WTC11 (cell line): ENCODE data around the gene ZBTB7C. TPM values are rescaled to one million over a fixed set of nuclear protein-coding genes. Genes with fewer than 3 reads are reported as not detected.

Experiments
- ATAC-seq: fragments of 200-7000 bp; cut with Tn5 transposase; 2 replicates; pipeline ENCODE4 v1.10.0; 2021; ENCODE audit warnings: mild to moderate bottlenecking, moderate library complexity
- CTCF ChIA-PET: fragments of 300-600 bp; sonication (Branson Sonifier 250); formaldehyde crosslinking; loops from one replicate; lab custom pipeline; 2021; ENCODE audit warnings: antibody characterized with exemption; lab: Charles Lee
- POLR2A ChIA-PET: fragments of 350-600 bp; sonication (Branson Sonifier 250); formaldehyde crosslinking; loops from one replicate; lab custom pipeline; 2021; ENCODE audit warnings: antibody characterized with exemption; lab: Charles Lee
- DNase-seq: peaks from one replicate; pipeline ENCODE4 v3.0.0; 2021; ENCODE audit warnings: low spot score
- H3K27ac Mint-ChIP-seq: 2 replicates; pipeline ENCODE4 v1.8.0; 2021; ENCODE audit warnings: mixed read lengths
- H3K27me3 Mint-ChIP-seq: 2 replicates; pipeline ENCODE4 v1.8.0; 2021; ENCODE audit warnings: low read depth, mild to moderate bottlenecking, moderate library complexity, mixed read lengths
- H3K36me3 Mint-ChIP-seq: 2 replicates; pipeline ENCODE4 v1.8.0; 2021; ENCODE audit warnings: mixed read lengths
- H3K4me1 Mint-ChIP-seq: 2 replicates; pipeline ENCODE4 v1.8.0; 2022; ENCODE audit warnings: mixed read lengths
- H3K4me3 Mint-ChIP-seq: 2 replicates; pipeline ENCODE4 v1.8.0; 2021; ENCODE audit warnings: mild to moderate bottlenecking, moderate library complexity, mixed read lengths
- H3K9me3 Mint-ChIP-seq: 2 replicates; pipeline ENCODE4 v1.8.0; 2021; ENCODE audit warnings: mixed read lengths
- ESRRA ChIP-seq: sonication (generic); formaldehyde crosslinking; IDR thresholded peaks from 2 replicates; pipeline ENCODE4 v1.8.1; 2022; ENCODE audit warnings: mild to moderate bottlenecking, missing genetic modification reagents, borderline replicate concordance
- GTF2I ChIP-seq: fragments of 250-450 bp; sonication (Bioruptor Pico); conservative IDR thresholded peaks from 2 replicates; pipeline ENCODE4 v1.4.0; 2021; ENCODE audit warnings: mild to moderate bottlenecking
- NFYB ChIP-seq: sonication (generic); formaldehyde crosslinking; conservative IDR thresholded peaks from 2 replicates; pipeline ENCODE4 v1.8.0; 2022; ENCODE audit warnings: low read depth, missing genetic modification reagents
- NR1H2 ChIP-seq: sonication (generic); formaldehyde crosslinking; IDR thresholded peaks from 2 replicates; pipeline ENCODE4 v1.9.0; 2021; ENCODE audit warnings: mild to moderate bottlenecking, moderate library complexity, missing genetic modification reagents
- OVOL2 ChIP-seq: fragments of 250-450 bp; sonication (Bioruptor Pico); IDR thresholded peaks from 2 replicates; pipeline ENCODE4 v1.9.0; 2021; ENCODE audit warnings: mild to moderate bottlenecking, borderline replicate concordance
- ZNF219 ChIP-seq: sonication (generic); formaldehyde crosslinking; IDR thresholded peaks from 2 replicates; pipeline ENCODE4 v1.8.0; 2023; ENCODE audit warnings: missing genetic modification reagents, mild to moderate bottlenecking, borderline replicate concordance
- ZNF263 ChIP-seq: sonication (generic); formaldehyde crosslinking; IDR thresholded peaks from 2 replicates; pipeline ENCODE4 v1.8.1; 2022; ENCODE audit warnings: low read depth, mild to moderate bottlenecking, moderate library complexity, missing genetic modification reagents
- ZNF317 ChIP-seq: sonication (generic); formaldehyde crosslinking; IDR thresholded peaks from 2 replicates; pipeline ENCODE4 v1.8.1; 2023; ENCODE audit warnings: low read depth, mild to moderate bottlenecking, moderate library complexity, missing genetic modification reagents, borderline replicate concordance
- total RNA-seq: library from RNA; stranded (reverse); gene quantifications from 3 replicates; pipeline ENCODE4 v1.2.3, GENCODE V29; 2021
- TF ChIP-seq, protein P1 (sequence below): sonication (generic); formaldehyde crosslinking; IDR thresholded peaks from 2 replicates; pipeline ENCODE4 v1.8.0; 2022; ENCODE audit warnings: mild to moderate bottlenecking, missing genetic modification reagents
- TF ChIP-seq, protein P2 (sequence below): fragments of 200-600 bp; IDR thresholded peaks from 2 replicates; pipeline ENCODE4 v1.8.0; 2022; ENCODE audit warnings: antibody characterized with exemption
- TF ChIP-seq, protein P3 (sequence below): sonication (generic); formaldehyde crosslinking; IDR thresholded peaks from 2 replicates; pipeline ENCODE4 v1.8.1; 2023; ENCODE audit warnings: mild to moderate bottlenecking, missing genetic modification reagents
- TF ChIP-seq, protein P4 (sequence below): sonication (generic); formaldehyde crosslinking; IDR thresholded peaks from 2 replicates; pipeline ENCODE4 v1.8.1; 2022; ENCODE audit warnings: low read depth, mild to moderate bottlenecking, moderate library complexity, missing genetic modification reagents, borderline replicate concordance

ZBTB7C gene
- total RNA-seq, 1 experiment from 2014 or later = 0.48 TPM

DNA sequence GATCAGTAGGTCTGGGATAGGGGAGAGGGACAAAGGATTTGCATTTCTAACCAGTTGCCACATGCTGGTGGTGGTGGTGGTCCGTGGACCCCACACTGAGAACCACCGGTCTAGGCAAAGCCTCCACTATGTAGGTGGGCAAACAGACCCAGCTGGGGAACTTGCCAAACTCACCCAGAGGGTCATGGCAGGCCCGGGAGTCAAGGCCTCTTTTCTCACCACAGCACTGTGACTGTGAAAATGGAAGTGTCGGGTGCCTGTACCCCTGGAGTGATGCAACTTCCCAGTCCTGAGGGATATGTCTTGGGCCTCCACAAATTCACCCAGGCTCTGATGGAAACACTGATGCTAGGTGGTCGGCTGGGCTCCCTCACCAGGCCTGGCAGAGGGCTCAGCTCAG, 377.5 kb downstream of the ZBTB7C start:
- POLR2A ChIA-PET = no interaction called here
- TF ChIP-seq OVOL2 (CRISPR knock-in tag) (no peak), NFYB (no peak), NR1H2 (no peak), ESRRA (CRISPR knock-in tag) (no peak), ZNF219 (CRISPR knock-in tag) (no peak), ZNF317 (CRISPR knock-in tag) (no peak)
- TF ChIP-seq, protein P1, sequence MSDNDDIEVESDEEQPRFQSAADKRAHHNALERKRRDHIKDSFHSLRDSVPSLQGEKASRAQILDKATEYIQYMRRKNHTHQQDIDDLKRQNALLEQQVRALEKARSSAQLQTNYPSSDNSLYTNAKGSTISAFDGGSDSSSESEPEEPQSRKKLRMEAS (CRISPR knock-in tag) = no peak
- TF ChIP-seq, protein P2, sequence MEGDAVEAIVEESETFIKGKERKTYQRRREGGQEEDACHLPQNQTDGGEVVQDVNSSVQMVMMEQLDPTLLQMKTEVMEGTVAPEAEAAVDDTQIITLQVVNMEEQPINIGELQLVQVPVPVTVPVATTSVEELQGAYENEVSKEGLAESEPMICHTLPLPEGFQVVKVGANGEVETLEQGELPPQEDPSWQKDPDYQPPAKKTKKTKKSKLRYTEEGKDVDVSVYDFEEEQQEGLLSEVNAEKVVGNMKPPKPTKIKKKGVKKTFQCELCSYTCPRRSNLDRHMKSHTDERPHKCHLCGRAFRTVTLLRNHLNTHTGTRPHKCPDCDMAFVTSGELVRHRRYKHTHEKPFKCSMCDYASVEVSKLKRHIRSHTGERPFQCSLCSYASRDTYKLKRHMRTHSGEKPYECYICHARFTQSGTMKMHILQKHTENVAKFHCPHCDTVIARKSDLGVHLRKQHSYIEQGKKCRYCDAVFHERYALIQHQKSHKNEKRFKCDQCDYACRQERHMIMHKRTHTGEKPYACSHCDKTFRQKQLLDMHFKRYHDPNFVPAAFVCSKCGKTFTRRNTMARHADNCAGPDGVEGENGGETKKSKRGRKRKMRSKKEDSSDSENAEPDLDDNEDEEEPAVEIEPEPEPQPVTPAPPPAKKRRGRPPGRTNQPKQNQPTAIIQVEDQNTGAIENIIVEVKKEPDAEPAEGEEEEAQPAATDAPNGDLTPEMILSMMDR = no peak
- TF ChIP-seq, protein P3, sequence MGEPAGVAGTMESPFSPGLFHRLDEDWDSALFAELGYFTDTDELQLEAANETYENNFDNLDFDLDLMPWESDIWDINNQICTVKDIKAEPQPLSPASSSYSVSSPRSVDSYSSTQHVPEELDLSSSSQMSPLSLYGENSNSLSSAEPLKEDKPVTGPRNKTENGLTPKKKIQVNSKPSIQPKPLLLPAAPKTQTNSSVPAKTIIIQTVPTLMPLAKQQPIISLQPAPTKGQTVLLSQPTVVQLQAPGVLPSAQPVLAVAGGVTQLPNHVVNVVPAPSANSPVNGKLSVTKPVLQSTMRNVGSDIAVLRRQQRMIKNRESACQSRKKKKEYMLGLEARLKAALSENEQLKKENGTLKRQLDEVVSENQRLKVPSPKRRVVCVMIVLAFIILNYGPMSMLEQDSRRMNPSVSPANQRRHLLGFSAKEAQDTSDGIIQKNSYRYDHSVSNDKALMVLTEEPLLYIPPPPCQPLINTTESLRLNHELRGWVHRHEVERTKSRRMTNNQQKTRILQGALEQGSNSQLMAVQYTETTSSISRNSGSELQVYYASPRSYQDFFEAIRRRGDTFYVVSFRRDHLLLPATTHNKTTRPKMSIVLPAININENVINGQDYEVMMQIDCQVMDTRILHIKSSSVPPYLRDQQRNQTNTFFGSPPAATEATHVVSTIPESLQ (CRISPR knock-in tag) = no peak
- no peak overlapping the region for H3K27ac Mint-ChIP-seq
- no peak for ATAC-seq
- H3K36me3 Mint-ChIP-seq = no peaks in the 10 kb centered on the region
- CTCF ChIA-PET = interaction anchor here (0.5 to 4.3 kb wide), 13 partner anchors 10 to 427 kb away, joined by 3 to 15 read pairs (median 5); no protein-coding TSS in a partner anchor
- H3K4me1 Mint-ChIP-seq = peaks cover 15% of the 10 kb centered on the region
- no peak overlapping the region for H3K4me3 Mint-ChIP-seq
- H3K9me3 Mint-ChIP-seq = no peaks in the 10 kb centered on the region
- no peak for DNase-seq
- H3K27me3 Mint-ChIP-seq = no peaks in the 10 kb centered on the region

DNA sequence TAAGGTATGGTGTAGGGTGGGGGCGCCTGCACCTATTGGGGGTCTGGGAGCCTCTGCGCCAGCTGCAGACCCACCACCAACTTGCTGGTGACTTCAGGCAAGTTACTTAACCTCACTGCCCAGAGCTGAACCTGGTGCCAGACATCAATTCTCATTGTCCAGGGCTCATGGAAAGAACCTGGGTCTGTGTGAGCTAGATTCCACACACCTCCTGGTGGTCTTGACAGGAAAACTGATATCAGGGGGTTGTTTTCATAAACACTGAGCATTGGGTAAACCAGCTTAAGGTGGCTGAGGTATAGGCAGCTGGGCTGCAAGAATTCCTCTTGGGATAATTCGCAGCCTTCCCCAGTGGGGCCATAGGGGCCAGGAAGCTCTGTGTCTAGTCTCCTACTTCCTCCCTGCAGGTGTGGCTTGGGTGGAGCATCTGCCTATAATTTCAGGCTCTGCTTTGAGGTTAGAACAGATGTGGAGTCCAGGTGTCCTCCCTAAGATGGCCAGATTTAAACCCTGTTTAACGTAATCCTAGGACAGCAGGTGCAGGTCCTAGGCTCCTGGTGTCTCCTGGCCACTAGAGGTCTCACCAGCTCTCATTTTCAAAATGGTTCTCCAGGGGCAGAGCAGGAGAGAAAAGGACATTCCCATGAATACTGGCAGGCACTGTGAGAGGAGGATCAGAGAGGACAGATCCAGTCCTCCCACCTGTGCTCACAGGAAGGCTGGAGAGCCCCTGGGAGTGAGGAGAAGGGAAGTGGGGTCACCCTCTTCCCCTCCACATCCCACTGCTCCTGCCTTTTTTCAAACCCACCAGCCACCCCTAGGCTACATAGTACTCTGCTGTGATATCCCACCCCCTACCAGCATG, 378.3 kb downstream of the ZBTB7C start:
- DNase-seq (peak; percentile 59), ATAC-seq (peak; percentile 91)
- CTCF ChIA-PET = interaction anchor here (0.5 to 4.3 kb wide), 27 partner anchors 9 to 514 kb away, joined by 3 to 15 read pairs (median 4); no protein-coding TSS in a partner anchor
- TF ChIP-seq, protein P4, sequence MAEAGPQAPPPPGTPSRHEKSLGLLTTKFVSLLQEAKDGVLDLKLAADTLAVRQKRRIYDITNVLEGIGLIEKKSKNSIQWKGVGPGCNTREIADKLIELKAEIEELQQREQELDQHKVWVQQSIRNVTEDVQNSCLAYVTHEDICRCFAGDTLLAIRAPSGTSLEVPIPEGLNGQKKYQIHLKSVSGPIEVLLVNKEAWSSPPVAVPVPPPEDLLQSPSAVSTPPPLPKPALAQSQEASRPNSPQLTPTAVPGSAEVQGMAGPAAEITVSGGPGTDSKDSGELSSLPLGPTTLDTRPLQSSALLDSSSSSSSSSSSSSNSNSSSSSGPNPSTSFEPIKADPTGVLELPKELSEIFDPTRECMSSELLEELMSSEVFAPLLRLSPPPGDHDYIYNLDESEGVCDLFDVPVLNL (CRISPR knock-in tag) = no peak
- TF ChIP-seq GTF2I (CRISPR knock-in tag) (no peak), ZNF263 (CRISPR knock-in tag) (peak; percentile 87; the same call in 1 of the 2 replicates)
- TF ChIP-seq, protein P2 = peak; percentile 42; the same call in 1 of the 2 replicates
- Mint-ChIP-seq H3K4me3 (no peak overlapping the region), H3K27ac (no peak overlapping the region), H3K9me3 (no peaks in the 10 kb centered on the region), H3K4me1 (peaks cover 19% of the 10 kb centered on the region), H3K27me3 (no peaks in the 10 kb centered on the region), H3K36me3 (no peaks in the 10 kb centered on the region)
- POLR2A ChIA-PET = no interaction called here
